Measurements from ENCODE around the gene BTBD17.

- no peak for TF ChIP-seq CTCF (IDR thresholded peaks at IDR 0.05)
- TF ChIP-seq POLR2AphosphoS5 (IDR thresholded peaks at IDR 0.05), result no peak
- no peak for TF ChIP-seq POLR2A (IDR thresholded peaks at IDR 0.05)
- no peak for TF ChIP-seq EP300 (IDR thresholded peaks at IDR 0.05)
Measured at GRCh38 chr17:74314877-74315276, 46.8 kb downstream of the BTBD17 start.

Measured in suprapubic skin (tissue), 4 donors.